ENCODE measurements around the gene PPM1A.

Gene PPM1A

DNA sequence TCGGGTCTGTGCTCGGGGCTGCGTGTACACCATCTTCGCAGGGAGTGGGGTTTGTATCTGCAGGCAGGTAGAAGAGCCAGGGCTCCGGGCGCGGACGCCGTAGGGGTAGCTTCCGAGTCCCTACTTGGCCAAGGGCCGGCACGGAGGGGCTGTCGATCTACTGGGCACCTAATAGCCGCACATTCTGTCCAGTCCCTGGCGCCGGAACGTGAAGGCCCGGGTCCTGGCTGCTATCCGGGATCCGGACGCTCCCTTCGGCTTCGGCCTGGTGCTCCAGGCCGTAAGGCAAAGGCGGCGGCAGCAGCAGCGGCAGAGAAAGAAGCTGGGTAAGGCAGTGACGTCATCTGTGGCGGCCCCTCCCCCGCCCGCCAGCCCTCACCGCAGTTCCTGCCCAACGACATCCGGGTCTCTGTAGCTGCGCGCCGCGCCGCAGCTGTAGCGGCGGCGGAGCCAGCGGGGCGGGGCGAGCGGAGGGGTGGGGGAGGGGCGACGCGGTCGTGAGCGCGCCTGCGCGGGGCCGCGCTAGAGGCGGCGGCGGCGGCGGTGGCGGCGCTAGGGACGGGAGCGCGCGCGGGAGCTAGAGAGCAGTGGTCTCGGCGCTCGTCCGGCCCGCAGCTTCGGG lies at the start of gene PPM1A:
PPM1A (plus strand) TSS at position 525 of the 622 bp plus-strand sequence. CDS start 33,483 bp downstream, outside the sequence.
- DNase-seq (ENCODE audit: low read depth in 2 of 2) = peak; percentile 87 to 92

- no peak for DNase-seq (ENCODE audit: low read depth in 2 of 2)
These were observed 49.7 kb upstream of the PPM1A start for GRCh38 chr14:60199321-60199720.

- DNase-seq (ENCODE audit: low read depth in 2 of 2) = no peak
These were observed 44.7 kb upstream of the PPM1A start for GRCh38 chr14:60204104-60204842.

GRCh38 chr14:60204843-60205774 lies 43.9 kb upstream of the PPM1A start:
- no peak for DNase-seq (ENCODE audit: low read depth in 2 of 2)

GRCh38 chr14:60206249-60206670 lies 42.8 kb upstream of the PPM1A start:
- DNase-seq (ENCODE audit: low read depth in 2 of 2) = no peak

- no peak for DNase-seq (ENCODE audit: low read depth in 2 of 2)
These were observed 42.0 kb upstream of the PPM1A start for GRCh38 chr14:60206837-60207533.

GRCh38 chr14:60210703-60211102 lies 38.3 kb upstream of the PPM1A start:
- no peak for DNase-seq (ENCODE audit: low read depth in 2 of 2)

DNA sequence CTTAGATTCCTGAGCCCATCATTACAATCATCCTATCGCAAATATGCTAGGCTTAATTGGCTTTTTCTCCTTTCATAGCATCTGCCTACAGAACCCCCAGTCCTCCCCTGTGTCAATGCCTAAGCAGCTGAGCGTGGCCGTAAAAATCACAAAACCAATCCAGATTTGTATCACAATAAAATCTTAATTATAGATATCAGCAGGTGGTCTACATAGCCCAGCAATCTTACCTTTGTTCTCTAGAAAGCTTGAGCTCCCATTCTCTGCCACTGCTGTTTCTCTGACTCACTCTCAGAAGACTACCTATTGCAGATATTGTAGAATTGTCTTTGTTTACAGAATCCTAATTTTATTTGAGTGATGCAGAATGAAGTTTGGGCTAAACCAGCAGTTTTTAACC lies 37.9 kb upstream of the PPM1A start:
- no peak for DNase-seq (ENCODE audit: low read depth in 2 of 2)

- DNase-seq (ENCODE audit: low read depth in 2 of 2) = no peak
These were observed 36.3 kb upstream of the PPM1A start for GRCh38 chr14:60212503-60213371.

DNA sequence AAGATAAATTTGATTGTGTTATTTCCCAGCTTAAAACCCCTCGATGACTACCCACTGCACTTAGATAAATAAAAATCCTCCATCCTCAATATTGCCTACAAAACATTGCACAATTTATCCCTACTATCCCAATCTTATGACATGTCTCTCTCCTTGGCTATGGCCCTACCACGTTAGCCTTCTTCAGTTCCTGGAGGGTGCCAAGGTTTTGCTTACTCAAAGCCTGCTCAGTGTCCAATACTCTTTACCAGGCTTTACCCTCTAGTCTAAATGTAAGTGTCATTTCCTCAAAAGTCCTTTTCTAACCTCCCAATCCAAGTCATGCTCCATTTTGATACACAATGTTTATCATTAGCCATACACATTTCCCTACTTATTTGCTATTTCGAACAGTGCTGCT lies 35.0 kb upstream of the PPM1A start:
- no peak for DNase-seq (ENCODE audit: low read depth in 2 of 2)

- DNase-seq (ENCODE audit: low read depth in 2 of 2) = no peak
These were observed 34.5 kb upstream of the PPM1A start for GRCh38 chr14:60214415-60215126.

GRCh38 chr14:60215127-60215444 lies 33.9 kb upstream of the PPM1A start:
- no peak for DNase-seq (ENCODE audit: low read depth in 2 of 2)

GRCh38 chr14:60215520-60216420 lies 33.3 kb upstream of the PPM1A start:
- DNase-seq (ENCODE audit: low read depth in 2 of 2) = no peak

DNA sequence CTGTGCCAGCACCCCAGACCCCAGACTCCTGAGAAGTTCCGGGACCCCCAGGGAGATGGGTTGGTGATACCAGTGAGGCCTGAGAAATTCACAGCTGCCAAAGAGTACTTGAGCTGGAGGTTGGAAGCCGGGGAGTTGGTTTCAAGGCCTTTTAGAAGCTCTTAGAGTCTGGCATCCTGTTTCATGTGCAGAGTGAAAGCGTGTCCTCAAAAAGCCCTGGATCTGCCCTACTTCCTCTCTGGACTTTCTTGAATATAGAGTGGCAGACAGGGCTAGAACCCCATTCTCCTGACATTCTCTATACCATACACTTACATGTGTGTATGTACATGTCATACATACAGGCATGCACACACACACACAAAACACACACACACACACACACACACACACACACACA lies 31.3 kb upstream of the PPM1A start:
- DNase-seq (ENCODE audit: low read depth in 2 of 2) = no peak

DNA sequence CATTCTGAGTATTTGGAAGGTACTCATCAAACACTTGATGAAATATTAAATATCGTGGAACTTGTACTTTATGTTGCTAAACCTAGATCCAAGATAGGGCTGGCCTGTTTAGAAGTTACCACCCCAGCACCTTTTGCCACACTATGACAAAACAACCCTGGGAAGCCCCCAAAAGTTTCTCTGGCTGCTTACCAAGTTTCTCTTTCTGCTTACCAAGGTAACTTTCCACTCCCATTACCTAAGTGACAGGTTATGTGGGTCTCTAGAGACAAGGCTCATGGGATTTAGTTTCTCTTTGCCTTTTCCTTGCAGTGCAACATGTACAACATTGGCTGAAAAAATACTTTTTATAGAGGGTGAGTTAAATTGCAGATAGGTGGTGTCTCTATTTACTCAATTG lies 28.9 kb upstream of the PPM1A start:
- no peak for DNase-seq (ENCODE audit: low read depth in 2 of 2)

DNA sequence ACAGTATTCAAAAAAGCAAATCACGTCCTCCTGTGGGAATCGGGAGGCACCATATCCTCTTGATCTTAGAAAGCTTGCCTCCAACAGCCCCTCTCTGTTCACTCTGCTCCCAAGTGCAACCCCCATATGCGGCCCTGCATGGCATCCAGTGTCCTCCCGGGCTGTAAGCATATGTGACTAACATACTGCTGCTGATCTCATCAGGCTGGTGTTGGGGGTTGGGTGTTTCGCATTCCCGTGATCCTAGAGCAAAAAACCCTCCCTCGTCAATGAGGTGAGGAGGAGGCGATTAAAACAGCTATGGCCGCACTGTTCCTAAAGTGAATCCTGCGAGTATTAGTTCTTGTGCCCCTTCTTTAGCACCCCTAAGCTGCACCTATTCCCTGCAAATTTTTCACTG lies 28.1 kb upstream of the PPM1A start:
- no peak for DNase-seq (ENCODE audit: low read depth in 2 of 2)

- no peak for DNase-seq (ENCODE audit: low read depth in 2 of 2)
These were observed 27.6 kb upstream of the PPM1A start for GRCh38 chr14:60221457-60221856.

DNA sequence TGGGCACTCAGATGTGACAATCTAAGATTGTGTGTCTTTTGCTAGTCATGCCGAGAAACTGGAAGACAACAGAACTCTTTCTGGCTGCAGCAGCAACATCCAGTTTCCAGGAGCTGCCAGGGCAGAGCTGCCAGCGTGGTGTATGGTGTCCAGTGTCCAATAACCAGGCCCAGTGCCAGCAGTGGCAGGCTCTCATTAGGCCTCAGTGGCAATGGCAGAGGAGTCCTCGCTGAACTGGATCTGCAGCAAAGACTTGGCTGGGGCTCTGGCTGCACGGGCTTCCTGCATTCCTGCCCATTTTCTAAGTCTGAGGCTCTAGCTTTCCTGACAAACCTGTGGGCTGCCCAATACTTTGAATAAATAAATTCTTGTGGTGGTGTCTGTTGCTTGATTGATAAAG lies 26.2 kb upstream of the PPM1A start:
- no peak for DNase-seq (ENCODE audit: low read depth in 2 of 2)

GRCh38 chr14:60225265-60225664 lies 23.8 kb upstream of the PPM1A start:
- DNase-seq (ENCODE audit: low read depth in 2 of 2) = no peak
